Activated CD8-positive, alpha-beta T cell treated with anti-CD3 and anti-CD28 coated beads for 36 hours (primary cell): ENCODE measurements around the gene GNLY. TPM values are rescaled to one million over a fixed set of nuclear protein-coding genes. Genes with fewer than 3 reads are reported as not detected.

ENCODE experiments used
- ATAC-seq: fragments of 200-7000 bp; cut with Tn5 transposase; one replicate; pipeline ENCODE4 v1.10.0; 2021; ENCODE audit warnings: mild to moderate bottlenecking, moderate library complexity
- CTCF ChIA-PET: fragments of 350-600 bp; sonication (Branson Sonifier 250); formaldehyde crosslinking; loops from one replicate; lab custom pipeline; 2021; ENCODE audit warnings: antibody characterized with exemption; lab: Charles Lee
- POLR2A ChIA-PET: fragments of 350-600 bp; sonication (Branson Sonifier 250); formaldehyde crosslinking; loops from one replicate; lab custom pipeline; 2021; ENCODE audit warnings: antibody characterized with exemption; lab: Charles Lee
- DNase-seq: peaks from one replicate; pipeline ENCODE4 v3.0.0-alpha.2; 2020
- H3K27ac Mint-ChIP-seq: one replicate; pipeline ENCODE4 v1.8.0; 2021; ENCODE audit warnings: mild to moderate bottlenecking, mixed read lengths
- H3K27me3 Mint-ChIP-seq: one replicate; pipeline ENCODE4 v1.8.0; 2021; ENCODE audit warnings: mixed read lengths
- H3K36me3 Mint-ChIP-seq: one replicate; pipeline ENCODE4 v1.8.0; 2021; ENCODE audit warnings: low read depth, mixed read lengths
- H3K4me1 Mint-ChIP-seq: one replicate; pipeline ENCODE4 v1.8.0; 2021; ENCODE audit warnings: low read depth, mixed read lengths
- H3K4me3 Mint-ChIP-seq: one replicate; pipeline ENCODE4 v1.8.0; 2021; ENCODE audit warnings: mild to moderate bottlenecking, moderate library complexity, mixed read lengths
- H3K9me3 Mint-ChIP-seq: one replicate; pipeline ENCODE4 v1.8.0; 2021; ENCODE audit warnings: mixed read lengths
- CTCF ChIP-seq: fragments of 200-600 bp; IDR thresholded peaks from one replicate; pipeline ENCODE4 v1.8.0; 2022; ENCODE audit warnings: antibody characterized with exemption, mild to moderate bottlenecking
- intact Hi-C: fragments of 100-400 bp; cut with micrococcal nuclease; formaldehyde crosslinking; loops from one replicate; pipeline ENCODE4 v1.10.0; 2022
- total RNA-seq, 2 experiments: library from RNA; stranded (reverse); gene quantifications; one replicate each; pipeline ENCODE4 v1.2.3, GENCODE V29; 2021

GNLY gene
- total RNA-seq, 2 experiments from 2014 or later = 46.7 to 52.6 TPM

- no peak overlapping the region for H3K4me3 Mint-ChIP-seq
- intact Hi-C loops = no loop called here
- no peak overlapping the region for H3K27ac Mint-ChIP-seq
- H3K27me3 Mint-ChIP-seq = peaks cover 32% of the 10 kb centered on the region
- DNase-seq = no peak
- POLR2A ChIA-PET = no interaction called here
- H3K9me3 Mint-ChIP-seq = no peaks in the 10 kb centered on the region
- no peak for ATAC-seq
- CTCF ChIA-PET = interaction anchor here (1.2 to 6.4 kb wide), 5 partner anchors 8 to 69 kb away, joined by 3 to 32 read pairs (median 4); no protein-coding TSS in a partner anchor
- no peak for TF ChIP-seq CTCF
- no peaks in the 10 kb centered on the region for H3K4me1 Mint-ChIP-seq
- H3K36me3 Mint-ChIP-seq = no peaks in the 10 kb centered on the region
These were observed 50.8 kb downstream of the GNLY start for GRCh38 chr2:85744741-85745601.

GRCh38 chr2:85745619-85746018 is 51.5 kb downstream of the GNLY start:
- no peak for DNase-seq
- Mint-ChIP-seq H3K4me1 (no peaks in the 10 kb centered on the region), H3K4me3 (no peak overlapping the region), H3K27ac (no peak overlapping the region), H3K27me3 (peaks cover 32% of the 10 kb centered on the region), H3K9me3 (no peaks in the 10 kb centered on the region), H3K36me3 (no peaks in the 10 kb centered on the region)
- TF ChIP-seq CTCF = no peak
- ATAC-seq = no peak
- POLR2A ChIA-PET = no interaction called here
- intact Hi-C loops = no loop called here
- CTCF ChIA-PET = interaction anchor here (1.2 to 6.4 kb wide), 4 partner anchors 8 to 68 kb away, joined by 3 to 32 read pairs (median 6); no protein-coding TSS in a partner anchor

- Mint-ChIP-seq H3K36me3 (no peaks in the 10 kb centered on the region), H3K4me3 (no peak overlapping the region), H3K27me3 (peaks cover 31% of the 10 kb centered on the region), H3K4me1 (no peaks in the 10 kb centered on the region), H3K27ac (no peak overlapping the region), H3K9me3 (no peaks in the 10 kb centered on the region)
- ChIA-PET POLR2A (no interaction called here), CTCF (interaction anchor here (2.1 to 6.4 kb wide), 2 partner anchors 17 to 68 kb away, joined by 7 to 32 read pairs; no protein-coding TSS in a partner anchor)
- ATAC-seq (no peak), DNase-seq (no peak)
- TF ChIP-seq CTCF = no peak
- intact Hi-C loops = no loop called here
These were observed 52.3 kb downstream of the GNLY start for GRCh38 chr2:85746321-85747004.

- Mint-ChIP-seq H3K27me3 (peaks cover 34% of the 10 kb centered on the region), H3K4me3 (no peak overlapping the region), H3K9me3 (no peaks in the 10 kb centered on the region), H3K27ac (no peak overlapping the region), H3K36me3 (no peaks in the 10 kb centered on the region), H3K4me1 (no peaks in the 10 kb centered on the region)
- DNase-seq = no peak
- ATAC-seq = no peak
- CTCF ChIA-PET = interaction anchor here (0.7 to 6.4 kb wide), 3 partner anchors 10 to 67 kb away, joined by 3 to 32 read pairs (median 7); no protein-coding TSS in a partner anchor
- intact Hi-C loops = no loop called here
- POLR2A ChIA-PET = no interaction called here
- no peak for TF ChIP-seq CTCF
These were observed 53.3 kb downstream of the GNLY start for GRCh38 chr2:85747441-85747840.
